PFSK-1 (cell line): ENCODE results near the gene RAD51B.

Experiments used
- FOXP2 ChIP-seq: optimal IDR thresholded peaks from 2 replicates; pipeline ENCODE3; 2011; ENCODE audit warnings: borderline replicate concordance, control low read depth, inconsistent platforms; ENCODE audit not compliant: insufficient read depth; ENCODE audit errors: extremely low read length, extremely low read depth
- POLR2AphosphoS5 ChIP-seq: IDR thresholded peaks from 2 replicates; pipeline ENCODE4 v1.6.1; 2012; ENCODE audit warnings: low read depth, mild to moderate bottlenecking, control low read depth, low read length, moderate library complexity
- REST ChIP-seq, 2 experiments: IDR thresholded peaks; 2 replicates each; pipeline versions ENCODE4 v1.6.1 to v1.8.0; 2011 to 2012; ENCODE audit warnings: low read depth in 2 of 2, low read length in 2 of 2, control low read depth in 1 of 2, inconsistent platforms in 1 of 2, mild to moderate bottlenecking in 1 of 2, moderate library complexity in 1 of 2; ENCODE audit not compliant: insufficient read depth in 1 of 2
- SIN3A ChIP-seq: IDR thresholded peaks from 2 replicates; pipeline ENCODE4 v1.6.1; 2012; ENCODE audit warnings: mild to moderate bottlenecking, low read length, moderate library complexity, borderline replicate concordance; ENCODE audit not compliant: insufficient read depth
- TAF1 ChIP-seq: IDR thresholded peaks from 2 replicates; pipeline ENCODE4 v1.6.1; 2012; ENCODE audit warnings: low read length, control low read depth, borderline replicate concordance; ENCODE audit not compliant: insufficient read depth

GRCh38 chr14:67852926-67853604 lies 33.5 kb downstream of the RAD51B start:
- TF ChIP-seq FOXP2 (no peak), TAF1 (no peak), SIN3A (no peak), REST (IDR thresholded peaks at IDR 0.05; ENCODE audit: insufficient read depth in 1 of 2, low read depth in 2 of 2, low read length in 2 of 2) (no peak), POLR2AphosphoS5 (no peak)
